Forelimb muscle (tissue), 1 donor: ENCODE data around the gene TCF7L1. TPM values are rescaled to one million over a fixed set of nuclear protein-coding genes. Genes with fewer than 3 reads are reported as not detected.
A peak's percentile ranks its signal among the peaks of the same experiment; 100 is the strongest.
"Not testable (repeated sequence)": the region's sequence is repeated elsewhere in the genome, so short reads cannot be mapped to it uniquely, and the experiment has no call there.

ENCODE experiments used
- DNase-seq: peaks from one replicate; pipeline ENCODE4 v3.0.0-alpha.2; 2013; ENCODE audit warnings: low read depth
- polyA plus RNA-seq: library from polyadenylated mRNA; unstranded; fragments of 120-200 nt; gene quantifications from one replicate; pipeline ENCODE4 v1.2.1, GENCODE V29; 2013; ENCODE audit not compliant: insufficient read length

The TCF7L1 gene
- 34.6 TPM for polyA plus RNA-seq

GRCh38 chr2:85132834-85133637, at the start of gene TCF7L1:
TSS of gene TCF7L1 (plus strand) at chr2:85133392. CDS start at chr2:85133685, 293 bp downstream.
- peak; percentile 71 for DNase-seq

- no peak for DNase-seq
Measured at GRCh38 chr2:85085563-85085962, 47.6 kb upstream of the TCF7L1 start.

GRCh38 chr2:85087541-85087940, 45.7 kb upstream of the TCF7L1 start:
- no peak for DNase-seq

- DNase-seq: no peak
Measured at GRCh38 chr2:85088921-85089320, 44.3 kb upstream of the TCF7L1 start.

- no peak for DNase-seq
Measured at GRCh38 chr2:85089585-85089984, 43.6 kb upstream of the TCF7L1 start.

- no peak for DNase-seq
Measured at GRCh38 chr2:85091838-85092237, 41.4 kb upstream of the TCF7L1 start.

GRCh38 chr2:85095094-85095493, 38.1 kb upstream of the TCF7L1 start:
- DNase-seq: no peak

- no peak for DNase-seq
Measured at GRCh38 chr2:85096616-85097015, 36.6 kb upstream of the TCF7L1 start.

- DNase-seq: no peak
Measured at GRCh38 chr2:85104228-85104627, 29.0 kb upstream of the TCF7L1 start.

GRCh38 chr2:85106489-85107180, 26.6 kb upstream of the TCF7L1 start:
- no peak for DNase-seq

- DNase-seq: no peak
Measured at GRCh38 chr2:85110991-85111560, 22.1 kb upstream of the TCF7L1 start.

- DNase-seq: no peak
Measured at GRCh38 chr2:85111819-85112281, 21.3 kb upstream of the TCF7L1 start.

- DNase-seq: no peak
Measured at GRCh38 chr2:85112906-85113625, 20.1 kb upstream of the TCF7L1 start.

GRCh38 chr2:85114586-85115330, 18.4 kb upstream of the TCF7L1 start:
- no peak for DNase-seq

- no peak for DNase-seq
Measured at GRCh38 chr2:85116207-85116606, 17.0 kb upstream of the TCF7L1 start.

GRCh38 chr2:85119900-85120299, 13.3 kb upstream of the TCF7L1 start:
- no peak for DNase-seq

GRCh38 chr2:85120363-85120762, 12.8 kb upstream of the TCF7L1 start:
- DNase-seq: no peak

GRCh38 chr2:85126462-85126861, 6.7 kb upstream of the TCF7L1 start:
- DNase-seq: not testable (repeated sequence)

- no peak for DNase-seq
Measured at GRCh38 chr2:85129861-85130260, 3.3 kb upstream of the TCF7L1 start.

- DNase-seq: no peak
Measured at GRCh38 chr2:85130407-85130806, 2.8 kb upstream of the TCF7L1 start.

GRCh38 chr2:85131116-85131515, 2.1 kb upstream of the TCF7L1 start:
- DNase-seq: no peak
